SK-N-SH (cell line): ENCODE data around the gene CIAO3. TPM values are rescaled to one million over a fixed set of nuclear protein-coding genes. Genes with fewer than 3 reads are reported as not detected.

ENCODE experiments used
- CTCF ChIA-PET: fragments of 300-600, 350-600 bp; formaldehyde crosslinking; extraction: SDS; loops from one replicate; lab custom pipeline; 2021; lab: Yijun Ruan, JAX
- POLR2A ChIA-PET: fragments of 350-600 bp; sonication (Branson Sonifier 250); formaldehyde crosslinking; extraction: SDS; loops from one replicate; lab custom pipeline; 2020; ENCODE audit warnings: antibody characterized with exemption, inconsistent platforms; lab: Yijun Ruan, JAX
- DNase-seq: peaks from one replicate; pipeline ENCODE4 v3.0.0; 2012
- H2AFZ ChIP-seq: fragments of 200-600 bp; sonication (generic); 2 replicates; pipeline ENCODE4 v1.8.1; 2016; ENCODE audit warnings: antibody characterized with exemption, mild to moderate bottlenecking, low read depth
- H3F3A ChIP-seq: fragments of 200-600 bp; sonication (generic); replicated peaks from 2 replicates; pipeline ENCODE3; 2016; ENCODE audit warnings: antibody characterized with exemption, mild to moderate bottlenecking; ENCODE audit not compliant: insufficient read depth
- H3K27ac ChIP-seq, 2 experiments: fragments of 200-500 bp in 1 of 2; fragments of 200-600 bp in 1 of 2; sonication (Bioruptor generic) in 1 of 2; sonication (generic), shearing (Covaris generic) in 1 of 2; 2 replicates each; pipeline versions ENCODE4 v1.5.1 to v1.6.1; 2014 to 2016; ENCODE audit warnings: low read depth in 2 of 2, inconsistent platforms in 1 of 2, low read length in 1 of 2, mild to moderate bottlenecking in 1 of 2, mixed read lengths in 1 of 2
- H3K27me3 ChIP-seq: fragments of 200-600 bp; sonication (generic), shearing (Covaris generic); 2 replicates; pipeline ENCODE4 v1.6.1; 2016; ENCODE audit warnings: mixed run types; ENCODE audit not compliant: insufficient read depth
- H3K36me3 ChIP-seq, 2 experiments: fragments of 200-500 bp in 1 of 2; fragments of 200-600 bp in 1 of 2; sonication (Bioruptor generic) in 1 of 2; sonication (generic) in 1 of 2; replicated peaks in 1 of 2; 2 replicates each; pipeline versions ENCODE3 to v1.5.1; 2014 to 2016; ENCODE audit warnings: low read length in 1 of 2, mild to moderate bottlenecking in 1 of 2; ENCODE audit not compliant: insufficient read depth in 2 of 2, control insufficient read depth in 1 of 2
- H3K4me1 ChIP-seq, 2 experiments: fragments of 200-500 bp in 1 of 2; fragments of 200-600 bp in 1 of 2; sonication (Bioruptor generic) in 1 of 2; sonication (generic), shearing (Covaris generic) in 1 of 2; 2 replicates each; pipeline versions ENCODE4 v1.5.1 to v1.6.1; 2014 to 2016; ENCODE audit warnings: low read depth in 1 of 2, low read length in 1 of 2, mixed run types in 1 of 2; ENCODE audit not compliant: insufficient read depth in 2 of 2, control insufficient read depth in 1 of 2
- H3K4me2 ChIP-seq: fragments of 200-600 bp; sonication (generic), shearing (Covaris generic); 2 replicates; pipeline ENCODE4 v1.6.1; 2017; ENCODE audit warnings: mixed run types
- H3K4me3 ChIP-seq, 2 experiments: fragments of 200-500 bp in 1 of 2; fragments of 200-600 bp in 1 of 2; sonication (Bioruptor generic) in 1 of 2; sonication (generic), shearing (Covaris generic) in 1 of 2; 2 replicates each; pipeline versions ENCODE4 v1.5.1 to v1.8.1; 2014 to 2016; ENCODE audit warnings: low read depth in 2 of 2, inconsistent platforms in 1 of 2, low read length in 1 of 2, mild to moderate bottlenecking in 1 of 2, mixed read lengths in 1 of 2, moderate library complexity in 1 of 2
- H3K79me2 ChIP-seq: fragments of 200-600 bp; sonication (generic); 2 replicates; pipeline ENCODE4 v1.8.1; 2017; ENCODE audit warnings: mild to moderate bottlenecking; ENCODE audit not compliant: insufficient read depth
- H3K9ac ChIP-seq: fragments of 200-600 bp; sonication (generic); 2 replicates; pipeline ENCODE4 v1.6.1; 2017; ENCODE audit warnings: mixed run types
- H3K9me2 ChIP-seq: fragments of 200-600 bp; sonication (generic); 2 replicates; pipeline ENCODE4 v1.6.1; 2017; ENCODE audit warnings: mixed run types
- H3K9me3 ChIP-seq: fragments of 200-600 bp; sonication (generic); 2 replicates; pipeline ENCODE4 v1.6.1; 2017; ENCODE audit warnings: mixed run types, mild to moderate bottlenecking, moderate library complexity
- H4K20me1 ChIP-seq: fragments of 200-600 bp; sonication (generic); 2 replicates; pipeline ENCODE4 v1.6.1; 2017; ENCODE audit warnings: mild to moderate bottlenecking, mixed run types; ENCODE audit not compliant: insufficient read depth
- ELF1 ChIP-seq: IDR thresholded peaks from 2 replicates; pipeline ENCODE4 v1.4.0; 2012
- EP300 ChIP-seq, 2 experiments: IDR thresholded peaks; 2 replicates each; pipeline versions ENCODE4 v1.4.0 to v1.6.1; 2012; ENCODE audit warnings: borderline replicate concordance in 1 of 2, low read depth in 1 of 2, low read length in 1 of 2
- FOXJ3 ChIP-seq: sonication (generic); formaldehyde crosslinking; IDR thresholded peaks from 2 replicates; pipeline ENCODE4 v1.5.1; 2020; ENCODE audit warnings: mild to moderate bottlenecking, missing genetic modification reagents
- IRF3 ChIP-seq: fragments of 150-350 bp; IDR thresholded peaks from 2 replicates; pipeline ENCODE4 v1.6.1; 2016; ENCODE audit warnings: mild to moderate bottlenecking, low read depth, low read length
- JUND ChIP-seq: IDR thresholded peaks from 2 replicates; pipeline ENCODE4 v1.4.0; 2012
- MAX ChIP-seq: IDR thresholded peaks from 2 replicates; pipeline ENCODE4 v1.4.0; 2012; ENCODE audit warnings: low read depth
- MXI1 ChIP-seq: IDR thresholded peaks from 2 replicates; pipeline ENCODE4 v1.6.1; 2012; ENCODE audit warnings: mild to moderate bottlenecking, low read depth, low read length, improper control_type of control experiment
- POLR2AphosphoS5 ChIP-seq: IDR thresholded peaks from 2 replicates; pipeline ENCODE4 v1.6.1; 2012; ENCODE audit warnings: low read depth, low read length
- RCOR1 ChIP-seq: fragments of 150-350 bp; IDR thresholded peaks from 2 replicates; pipeline ENCODE4 v1.6.1; 2017; ENCODE audit warnings: antibody characterized with exemption, low read length
- TAF1 ChIP-seq: IDR thresholded peaks from 2 replicates; pipeline ENCODE4 v1.6.1; 2012; ENCODE audit warnings: low read depth, mild to moderate bottlenecking, low read length, moderate library complexity, borderline replicate concordance
- TCF12 ChIP-seq: IDR thresholded peaks from 2 replicates; pipeline ENCODE4 v1.4.0; 2012
- TEAD4 ChIP-seq: IDR thresholded peaks from 2 replicates; pipeline ENCODE4 v1.4.0; 2012; ENCODE audit warnings: mild to moderate bottlenecking, borderline replicate concordance; ENCODE audit not compliant: insufficient read depth
- YY1 ChIP-seq: IDR thresholded peaks from 2 replicates; pipeline ENCODE4 v1.4.0; 2012; ENCODE audit warnings: low read depth, mild to moderate bottlenecking
- WGBS: methylation state at CpG from one replicate; pipeline ENCODE4 v1.1.6; 2017; ENCODE audit warnings: low lambda C conversion rate; 5-methylcytosine and 5-hydroxymethylcytosine counted together
- polyA plus RNA-seq, 3 experiments: library from polyadenylated mRNA; depleted of rRNA; stranded (reverse); fragments of >200 nt; gene quantifications; 2 replicates each; pipeline ENCODE4 v1.2.3, GENCODE V29; 2012
- TF ChIP-seq, protein P1 (sequence below): IDR thresholded peaks from 2 replicates; pipeline ENCODE4; 2012
- TF ChIP-seq, protein P2 (sequence below): IDR thresholded peaks from 2 replicates; pipeline ENCODE4 v1.4.0; 2012; ENCODE audit warnings: low read depth, borderline replicate concordance

CIAO3 gene
- polyA plus RNA-seq, 1 of the 3 experiments (the other 2 are of a cell fraction) = 14.4 TPM

GRCh38 chr16:760065-760464 is 19.3 kb upstream of the CIAO3 start:
- Histone ChIP-seq H3K4me3 (no peak overlapping the region), H3K79me2 (no peaks in the 10 kb centered on the region), H3F3A (no peaks in the 10 kb centered on the region), H3K9me3 (peaks cover 3% of the 10 kb centered on the region; the same call in 1 of the 2 replicates), H3K4me1 (no peaks in the 10 kb centered on the region), H3K27me3 (no peaks in the 10 kb centered on the region), H2AFZ (no peak overlapping the region), H4K20me1 (no peaks in the 10 kb centered on the region), H3K36me3 (no peaks in the 10 kb centered on the region), H3K27ac (no peak overlapping the region), H3K9ac (no peak overlapping the region), H3K4me2 (no peak overlapping the region), H3K9me2 (no peaks in the 10 kb centered on the region)
- ChIA-PET POLR2A (no interaction called here), CTCF (interaction anchor here (0.9 to 1.7 kb wide), 7 partner anchors 9 to 295 kb away, joined by 3 to 5 read pairs (median 3); no protein-coding TSS in a partner anchor)
- no CpG with 5 or more reads among the region's 15 CpGs for WGBS
- DNase-seq = no peak
- TF ChIP-seq, protein P1, sequence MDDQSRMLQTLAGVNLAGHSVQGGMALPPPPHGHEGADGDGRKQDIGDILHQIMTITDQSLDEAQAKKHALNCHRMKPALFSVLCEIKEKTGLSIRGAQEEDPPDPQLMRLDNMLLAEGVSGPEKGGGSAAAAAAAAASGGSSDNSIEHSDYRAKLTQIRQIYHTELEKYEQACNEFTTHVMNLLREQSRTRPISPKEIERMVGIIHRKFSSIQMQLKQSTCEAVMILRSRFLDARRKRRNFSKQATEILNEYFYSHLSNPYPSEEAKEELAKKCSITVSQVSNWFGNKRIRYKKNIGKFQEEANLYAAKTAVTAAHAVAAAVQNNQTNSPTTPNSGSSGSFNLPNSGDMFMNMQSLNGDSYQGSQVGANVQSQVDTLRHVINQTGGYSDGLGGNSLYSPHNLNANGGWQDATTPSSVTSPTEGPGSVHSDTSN = no peak
- TF ChIP-seq ELF1 (no peak), MAX (no peak), POLR2AphosphoS5 (no peak), JUND (no peak), EP300 (IDR thresholded peaks at IDR 0.05; ENCODE audit: borderline replicate concordance in 1 of 2, low read depth in 1 of 2, low read length in 1 of 2) (no peak), TCF12 (no peak), YY1 (no peak)
- TF ChIP-seq, protein P2, sequence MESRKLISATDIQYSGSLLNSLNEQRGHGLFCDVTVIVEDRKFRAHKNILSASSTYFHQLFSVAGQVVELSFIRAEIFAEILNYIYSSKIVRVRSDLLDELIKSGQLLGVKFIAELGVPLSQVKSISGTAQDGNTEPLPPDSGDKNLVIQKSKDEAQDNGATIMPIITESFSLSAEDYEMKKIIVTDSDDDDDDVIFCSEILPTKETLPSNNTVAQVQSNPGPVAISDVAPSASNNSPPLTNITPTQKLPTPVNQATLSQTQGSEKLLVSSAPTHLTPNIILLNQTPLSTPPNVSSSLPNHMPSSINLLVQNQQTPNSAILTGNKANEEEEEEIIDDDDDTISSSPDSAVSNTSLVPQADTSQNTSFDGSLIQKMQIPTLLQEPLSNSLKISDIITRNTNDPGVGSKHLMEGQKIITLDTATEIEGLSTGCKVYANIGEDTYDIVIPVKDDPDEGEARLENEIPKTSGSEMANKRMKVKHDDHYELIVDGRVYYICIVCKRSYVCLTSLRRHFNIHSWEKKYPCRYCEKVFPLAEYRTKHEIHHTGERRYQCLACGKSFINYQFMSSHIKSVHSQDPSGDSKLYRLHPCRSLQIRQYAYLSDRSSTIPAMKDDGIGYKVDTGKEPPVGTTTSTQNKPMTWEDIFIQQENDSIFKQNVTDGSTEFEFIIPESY = no peak

GRCh38 chr16:759110-759910 is 18.5 kb upstream of the CIAO3 start:
- no peak overlapping the region for H3K9ac ChIP-seq
- H4K20me1 ChIP-seq = no peaks in the 10 kb centered on the region
- H3K79me2 ChIP-seq = no peaks in the 10 kb centered on the region
- no peaks in the 10 kb centered on the region for H3K4me1 ChIP-seq
- no peak overlapping the region for H2AFZ ChIP-seq
- H3K36me3 ChIP-seq = no peaks in the 10 kb centered on the region
- ChIA-PET CTCF (interaction anchor here (0.9 to 1.7 kb wide), 6 partner anchors 8 to 296 kb away, joined by 3 to 5 read pairs (median 3); no protein-coding TSS in a partner anchor), POLR2A (no interaction called here)
- H3K4me3 ChIP-seq = no peak overlapping the region
- H3K27ac ChIP-seq = no peak overlapping the region
- no peaks in the 10 kb centered on the region for H3K27me3 ChIP-seq
- 93% methylated on average over 23 of the region's 34 CpGs for WGBS
- H3K9me2 ChIP-seq = no peaks in the 10 kb centered on the region
- no peak overlapping the region for H3K4me2 ChIP-seq
- no peaks in the 10 kb centered on the region for H3F3A ChIP-seq
- H3K9me3 ChIP-seq = peaks cover 3% of the 10 kb centered on the region; the same call in 1 of the 2 replicates
- DNase-seq = no peak
- no peak for TF ChIP-seq MXI1
- no peak for TF ChIP-seq TEAD4
- TF ChIP-seq, protein P1 = no peak
- no peak for TF ChIP-seq IRF3
- no peak for TF ChIP-seq FOXJ3 (CRISPR knock-in tag)
- TF ChIP-seq TAF1 = no peak
- TF ChIP-seq, protein P2 = no peak
- no peak for TF ChIP-seq TCF12
- TF ChIP-seq ELF1 = no peak
- no peak for TF ChIP-seq RCOR1
- no peak for TF ChIP-seq EP300 (IDR thresholded peaks at IDR 0.05; ENCODE audit: borderline replicate concordance in 1 of 2, low read depth in 1 of 2, low read length in 1 of 2)
